ENCODE data around the gene OPCML. TPM values are rescaled to one million over a fixed set of nuclear protein-coding genes. Genes with fewer than 3 reads are reported as not detected.

Gene OPCML
- total RNA-seq, 1 experiment from 2014 or later, result 0.13 TPM

- Histone ChIP-seq H3K36me3 (ENCODE audit: insufficient read depth, low read length, poor library complexity, severe bottlenecking) (no peaks in the 10 kb centered on the region), H3K4me3 (ENCODE audit: low read depth, low read length, poor library complexity, severe bottlenecking) (no peak overlapping the region), H3K27me3 (replicated peaks; ENCODE audit: insufficient read depth, low read depth, low read length, poor library complexity) (no peaks in the 10 kb centered on the region), H3K27ac (ENCODE audit: low read depth, low read length, poor library complexity, severe bottlenecking) (no peak overlapping the region), H3K9me3 (ENCODE audit: low read depth, low read length, poor library complexity, severe bottlenecking) (no peaks in the 10 kb centered on the region), H3K4me1 (ENCODE audit: insufficient read depth, low read length, poor library complexity, severe bottlenecking) (no peaks in the 10 kb centered on the region)
- ChIA-PET POLR2A (ENCODE audit: low non-redundant PET) (no interaction called here), CTCF (no interaction called here)
- DNase-seq (ENCODE audit: low spot score), result no peak
- intact Hi-C loops (cut with micrococcal nuclease; ENCODE audit: unreplicated experiment), result no loop called here
- BruUV-seq (replicated peaks), result no TSS peak
- no peak for TF ChIP-seq CTCF (conservative IDR thresholded peaks at IDR 0.05; ENCODE audit: low read depth, low read length)
- no peak for TF ChIP-seq EZH2 (IDR thresholded peaks at IDR 0.05; ENCODE audit: borderline replicate concordance, low read depth, low read length, poor library complexity, severe bottlenecking)
Observed at GRCh38 chr11:133238027-133238426, 294.3 kb downstream of the OPCML start.

- TF ChIP-seq CTCF (conservative IDR thresholded peaks at IDR 0.05; ENCODE audit: low read depth, low read length) (no peak), EZH2 (IDR thresholded peaks at IDR 0.05; ENCODE audit: borderline replicate concordance, low read depth, low read length, poor library complexity, severe bottlenecking) (no peak)
- DNase-seq (ENCODE audit: low spot score), result no peak
- Histone ChIP-seq H3K9me3 (ENCODE audit: low read depth, low read length, poor library complexity, severe bottlenecking) (peaks cover 5% of the 10 kb centered on the region), H3K36me3 (ENCODE audit: insufficient read depth, low read length, poor library complexity, severe bottlenecking) (no peaks in the 10 kb centered on the region), H3K4me1 (ENCODE audit: insufficient read depth, low read length, poor library complexity, severe bottlenecking) (no peaks in the 10 kb centered on the region), H3K27ac (ENCODE audit: low read depth, low read length, poor library complexity, severe bottlenecking) (no peak overlapping the region), H3K4me3 (ENCODE audit: low read depth, low read length, poor library complexity, severe bottlenecking) (no peak overlapping the region), H3K27me3 (replicated peaks; ENCODE audit: insufficient read depth, low read depth, low read length, poor library complexity) (no peaks in the 10 kb centered on the region)
- CTCF ChIA-PET, result no interaction called here
- POLR2A ChIA-PET (ENCODE audit: low non-redundant PET), result no interaction called here
- intact Hi-C loops (cut with micrococcal nuclease; ENCODE audit: unreplicated experiment), result no loop called here
- BruUV-seq (replicated peaks), result no TSS peak
Observed at GRCh38 chr11:133235381-133235780, 296.9 kb downstream of the OPCML start.

- Histone ChIP-seq H3K27me3 (replicated peaks; ENCODE audit: insufficient read depth, low read depth, low read length, poor library complexity) (no peaks in the 10 kb centered on the region), H3K27ac (ENCODE audit: low read depth, low read length, poor library complexity, severe bottlenecking) (no peak overlapping the region), H3K4me3 (ENCODE audit: low read depth, low read length, poor library complexity, severe bottlenecking) (no peak overlapping the region), H3K36me3 (ENCODE audit: insufficient read depth, low read length, poor library complexity, severe bottlenecking) (no peaks in the 10 kb centered on the region), H3K4me1 (ENCODE audit: insufficient read depth, low read length, poor library complexity, severe bottlenecking) (no peaks in the 10 kb centered on the region), H3K9me3 (ENCODE audit: low read depth, low read length, poor library complexity, severe bottlenecking) (peaks cover 5% of the 10 kb centered on the region)
- POLR2A ChIA-PET (ENCODE audit: low non-redundant PET), result no interaction called here
- CTCF ChIA-PET, result no interaction called here
- intact Hi-C loops (cut with micrococcal nuclease; ENCODE audit: unreplicated experiment), result no loop called here
- no peak for DNase-seq (ENCODE audit: low spot score)
- BruUV-seq (replicated peaks), result no TSS peak
- TF ChIP-seq CTCF (conservative IDR thresholded peaks at IDR 0.05; ENCODE audit: low read depth, low read length) (no peak), EZH2 (IDR thresholded peaks at IDR 0.05; ENCODE audit: borderline replicate concordance, low read depth, low read length, poor library complexity, severe bottlenecking) (no peak)
Observed at GRCh38 chr11:133234883-133235282, 297.4 kb downstream of the OPCML start.

All from A673 (cell line).